GM19099 (cell line): Measurements from ENCODE around the gene LCN15.

Experiments
- POLR2A ChIP-seq: IDR thresholded peaks from 3 replicates; pipeline ENCODE4 v1.6.1; 2011; ENCODE audit warnings: low read depth; ENCODE audit not compliant: insufficient read length; ENCODE audit errors: extremely low read depth

LCN15 gene

GRCh38 chr9:136721339-136722092 is 42.8 kb downstream of the LCN15 start:
- peak; percentile 6 for TF ChIP-seq POLR2A

GRCh38 chr9:136720898-136721338 is 43.4 kb downstream of the LCN15 start:
- no peak for TF ChIP-seq POLR2A

- no peak for TF ChIP-seq POLR2A
These were observed 43.9 kb downstream of the LCN15 start for GRCh38 chr9:136720251-136720897.

GRCh38 chr9:136719195-136719880 is 45.0 kb downstream of the LCN15 start:
- no peak for TF ChIP-seq POLR2A

- no peak for TF ChIP-seq POLR2A
These were observed 45.7 kb downstream of the LCN15 start for GRCh38 chr9:136718345-136719194.

- no peak for TF ChIP-seq POLR2A
These were observed 46.9 kb downstream of the LCN15 start for GRCh38 chr9:136717399-136717798.

- TF ChIP-seq POLR2A = no peak
These were observed 49.4 kb downstream of the LCN15 start for GRCh38 chr9:136714893-136715274.

GRCh38 chr9:136714096-136714892 is 50.0 kb downstream of the LCN15 start:
- TF ChIP-seq POLR2A = no peak

- TF ChIP-seq POLR2A = no peak
These were observed 50.8 kb downstream of the LCN15 start for GRCh38 chr9:136713550-136713949.

- TF ChIP-seq POLR2A = no peak
These were observed 51.4 kb downstream of the LCN15 start for GRCh38 chr9:136712690-136713544.

GRCh38 chr9:136711751-136712689 is 52.3 kb downstream of the LCN15 start, which contains the start of gene DIPK1B:
Gene DIPK1B (plus strand): TSS chr9:136712572. CDS start chr9:136712666, 94 bp downstream.
- TF ChIP-seq POLR2A = no peak

- no peak for TF ChIP-seq POLR2A
These were observed 53.8 kb downstream of the LCN15 start for GRCh38 chr9:136710543-136710942.
